ENCODE measurements around the gene ZFP92.

The ZFP92 gene

GRCh38 chrX:153405426-153405825, 5.8 kb upstream of the ZFP92 start:
- no peak for FAIRE-seq

DNA sequence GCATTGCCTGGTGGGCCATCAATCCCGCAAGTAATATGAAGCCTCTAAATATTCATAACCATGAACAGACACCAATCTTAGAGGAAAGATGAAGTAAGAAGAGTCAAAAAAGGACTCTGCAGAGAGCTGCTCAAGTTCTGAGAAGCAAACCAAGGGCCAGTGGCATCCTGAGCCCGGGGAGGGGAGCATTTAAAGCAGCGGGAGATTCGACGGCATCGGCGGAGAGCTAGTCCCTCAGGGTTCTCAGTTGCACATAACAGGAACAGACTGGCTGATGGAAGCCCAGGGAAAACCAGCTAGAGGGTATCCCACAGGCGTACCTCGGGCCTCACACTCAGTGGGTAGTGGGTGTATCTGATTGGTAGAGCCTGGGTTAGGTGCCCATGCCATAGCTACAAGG, 5.3 kb upstream of the ZFP92 start:
- TF ChIP-seq CTCF (IDR thresholded peaks at IDR 0.05; ENCODE audit: insufficient read depth, missing control alignments): no peak
- DNase-seq (ENCODE audit: insufficient read length, low spot score): no peak
- no peak for FAIRE-seq

More at GRCh38 chrX:153405426-153405825, 5.8 kb upstream of the ZFP92 start:
- no peak for TF ChIP-seq CTCF (IDR thresholded peaks at IDR 0.05; ENCODE audit: insufficient read depth, missing control alignments)
- DNase-seq (ENCODE audit: insufficient read length, low spot score): no peak

GRCh38 chrX:153406903-153407302, 4.4 kb upstream of the ZFP92 start:
- TF ChIP-seq CTCF (IDR thresholded peaks at IDR 0.05; ENCODE audit: insufficient read depth, missing control alignments): no peak
- DNase-seq (ENCODE audit: insufficient read length, low spot score): no peak
- no peak for FAIRE-seq

GRCh38 chrX:153407736-153408135, 3.5 kb upstream of the ZFP92 start:
- TF ChIP-seq CTCF (IDR thresholded peaks at IDR 0.05; ENCODE audit: insufficient read depth, missing control alignments): no peak
- no peak for FAIRE-seq
- no peak for DNase-seq (ENCODE audit: insufficient read length, low spot score)

DNA sequence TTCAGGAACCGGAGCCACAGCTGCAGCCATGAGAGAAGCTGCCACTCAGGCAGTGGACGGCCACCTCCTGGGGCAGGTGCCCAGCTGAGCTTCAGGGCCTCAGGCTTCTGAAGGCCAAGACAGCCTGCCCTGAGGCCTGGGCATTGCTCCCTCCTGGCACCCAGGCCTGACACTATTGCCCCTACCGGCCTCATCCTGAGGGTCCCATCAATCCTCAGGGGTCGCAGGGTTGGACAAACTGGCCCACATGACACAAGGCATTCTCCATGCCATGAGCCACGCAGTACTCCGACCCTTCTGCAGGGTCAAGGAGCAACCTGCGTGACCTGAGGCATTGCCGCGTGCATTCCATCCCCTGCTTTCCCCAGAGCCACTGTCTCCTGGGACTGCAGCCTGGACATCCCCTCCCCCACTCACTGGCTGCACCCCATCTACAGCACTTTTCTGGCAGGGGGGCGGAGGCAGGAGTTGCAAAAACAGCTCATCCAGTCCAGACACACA, 3.0 kb upstream of the ZFP92 start:
- no peak for TF ChIP-seq CTCF (IDR thresholded peaks at IDR 0.05; ENCODE audit: insufficient read depth, missing control alignments)
- DNase-seq (ENCODE audit: insufficient read length, low spot score) (no peak), FAIRE-seq (no peak)

DNA sequence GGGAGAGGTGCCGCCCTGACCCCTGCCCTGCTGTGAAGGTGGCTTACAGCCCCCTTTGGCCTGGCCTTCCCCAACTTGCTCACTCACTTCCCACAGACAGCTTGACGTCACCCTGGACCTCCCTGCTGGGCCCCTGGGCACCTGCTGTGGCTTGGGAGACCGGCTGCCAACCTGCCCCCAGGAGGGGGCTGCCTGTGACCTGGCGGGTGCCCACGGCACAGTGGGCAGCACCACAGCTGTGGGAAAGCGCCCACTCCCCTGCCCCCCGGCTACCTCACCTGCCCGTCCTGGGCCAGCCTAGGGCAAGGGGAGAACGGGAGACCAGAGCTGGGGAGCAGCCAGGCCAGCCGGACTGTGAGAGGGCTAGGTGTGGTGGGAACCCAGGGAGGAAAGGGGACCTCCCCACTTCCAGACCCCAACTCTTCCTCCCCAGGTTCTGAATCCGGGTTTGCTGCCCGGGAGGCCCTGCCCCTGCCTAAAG, 2.4 kb upstream of the ZFP92 start:
- no peak for TF ChIP-seq CTCF (IDR thresholded peaks at IDR 0.05; ENCODE audit: insufficient read depth, missing control alignments)
- DNase-seq (ENCODE audit: insufficient read length, low spot score) (no peak), FAIRE-seq (no peak)

GRCh38 chrX:153409414-153410101, 1.7 kb upstream of the ZFP92 start:
- DNase-seq (ENCODE audit: insufficient read length, low spot score) (no peak), FAIRE-seq (no peak)
- TF ChIP-seq CTCF (IDR thresholded peaks at IDR 0.05; ENCODE audit: insufficient read depth, missing control alignments): no peak
